GM23338 (cell line): ENCODE results near the gene TNFRSF11A. TPM values are rescaled to one million over a fixed set of nuclear protein-coding genes. Genes with fewer than 3 reads are reported as not detected.

Source experiments
- ATAC-seq: fragments of 200-7000 bp; cut with Tn5 transposase; 3 replicates; pipeline ENCODE4 v1.9.1; 2020
- DNase-seq: peaks from one replicate; pipeline ENCODE4 v3.0.0-alpha.2; 2015; ENCODE audit warnings: low spot score
- H2AFZ ChIP-seq: fragments of 200-600 bp; sonication (generic); 2 replicates; pipeline ENCODE4 v1.8.0; 2016; ENCODE audit warnings: antibody characterized with exemption, mild to moderate bottlenecking, moderate library complexity
- H3F3A ChIP-seq: fragments of 200-600 bp; sonication (generic); replicated peaks from 2 replicates; pipeline ENCODE4 v1.8.0; 2017; ENCODE audit warnings: antibody characterized with exemption, mixed run types, low read depth
- H3K27ac ChIP-seq: fragments of 200-600 bp; sonication (generic); 2 replicates; pipeline ENCODE4 v1.6.1; 2016; ENCODE audit warnings: low read depth
- H3K27me3 ChIP-seq: fragments of 200-600 bp; sonication (generic); 2 replicates; pipeline ENCODE4 v1.8.0; 2016; ENCODE audit warnings: mild to moderate bottlenecking, mixed run types, moderate library complexity; ENCODE audit not compliant: insufficient read depth
- H3K36me3 ChIP-seq: fragments of 200-600 bp; sonication (generic); 2 replicates; pipeline ENCODE4 v1.8.0; 2016; ENCODE audit warnings: mild to moderate bottlenecking; ENCODE audit not compliant: insufficient read depth
- H3K4me1 ChIP-seq: fragments of 200-600 bp; sonication (generic); 2 replicates; pipeline ENCODE4 v1.8.0; 2016; ENCODE audit warnings: mild to moderate bottlenecking, moderate library complexity; ENCODE audit not compliant: insufficient read depth
- H3K4me2 ChIP-seq: fragments of 200-600 bp; sonication (generic); 2 replicates; pipeline ENCODE4 v1.7.1; 2017; ENCODE audit warnings: mixed run types
- H3K4me3 ChIP-seq: fragments of 200-600 bp; sonication (generic); 2 replicates; pipeline ENCODE4 v1.6.1; 2016; ENCODE audit warnings: mixed run types
- H3K79me2 ChIP-seq: fragments of 200-600 bp; sonication (generic); replicated peaks from 2 replicates; pipeline ENCODE4 v1.8.0; 2017; ENCODE audit warnings: mild to moderate bottlenecking; ENCODE audit not compliant: insufficient read depth
- H3K9me2 ChIP-seq: fragments of 200-600 bp; sonication (generic); 2 replicates; pipeline ENCODE4 v1.8.0; 2017; ENCODE audit not compliant: insufficient read depth
- H4K20me1 ChIP-seq: fragments of 200-600 bp; sonication (generic); replicated peaks from 2 replicates; pipeline ENCODE4 v1.8.0; 2017; ENCODE audit warnings: mild to moderate bottlenecking; ENCODE audit not compliant: insufficient read depth
- H3K27ac Mint-ChIP-seq: 2 replicates; pipeline ENCODE4 v1.8.0; 2020; ENCODE audit warnings: inconsistent platforms, mild to moderate bottlenecking, moderate library complexity, mixed read lengths
- H3K27me3 Mint-ChIP-seq: 3 replicates; pipeline ENCODE4 v1.8.0; 2022; ENCODE audit warnings: low read depth, mild to moderate bottlenecking, moderate library complexity, mixed read lengths, inconsistent platforms; ENCODE audit not compliant: insufficient read depth, poor library complexity
- H3K36me3 Mint-ChIP-seq: 3 replicates; pipeline ENCODE4 v1.8.0; 2021; ENCODE audit warnings: low read depth, mild to moderate bottlenecking, inconsistent platforms, moderate library complexity, mixed read lengths
- H3K4me1 Mint-ChIP-seq: 3 replicates; pipeline ENCODE4 v1.8.0; 2020; ENCODE audit warnings: mild to moderate bottlenecking, inconsistent platforms, mixed read lengths
- H3K4me3 Mint-ChIP-seq: 3 replicates; pipeline ENCODE4 v1.8.0; 2021; ENCODE audit warnings: moderate library complexity, mild to moderate bottlenecking, inconsistent platforms, mixed read lengths
- H3K9me3 Mint-ChIP-seq: 3 replicates; pipeline ENCODE4 v1.8.0; 2020; ENCODE audit warnings: moderate library complexity, mild to moderate bottlenecking, inconsistent platforms, mixed read lengths
- EZH2 ChIP-seq: fragments of 200-600 bp; sonication (generic); IDR thresholded peaks from one replicate; pipeline ENCODE4 v1.8.0; 2017; ENCODE audit warnings: antibody characterized with exemption, mild to moderate bottlenecking, low read depth; ENCODE audit not compliant: unreplicated experiment
- EZH2phosphoT487 ChIP-seq: fragments of 200-600 bp; sonication (generic); IDR thresholded peaks from one replicate; pipeline ENCODE4 v1.8.1; 2018; ENCODE audit warnings: antibody characterized with exemption; ENCODE audit not compliant: unreplicated experiment
- polyA plus RNA-seq: library from polyadenylated mRNA; unstranded; fragments of >200 nt; fragmentation: Nextera tagmentation; extraction: Ambion mirVana; gene quantifications from 2 replicates; pipeline ENCODE4 v1.2.1, GENCODE V29; 2016
- total RNA-seq: library from RNA; depleted of rRNA; stranded (reverse); fragments of >200 nt; shearing (Covaris generic); gene quantifications from 2 replicates; pipeline ENCODE4 v1.2.3, GENCODE V29; 2014
- TF ChIP-seq, protein P1 (sequence below): fragments of 250-450 bp; sonication (Bioruptor Pico); IDR thresholded peaks from 2 replicates; pipeline ENCODE4 v1.5.0; 2020; ENCODE audit warnings: mild to moderate bottlenecking, moderate library complexity

TNFRSF11A gene
- total and polyA plus RNA-seq, 2 experiments from 2014 or later = 3.8 to 7.3 TPM

GRCh38 chr18:62426191-62426488, 101.0 kb downstream of the TNFRSF11A start:
- Mint-ChIP-seq H3K36me3 (peaks cover 7% of the 10 kb centered on the region; the same call in 1 of the 3 replicates), H3K27ac (no peak overlapping the region), H3K4me3 (no peak overlapping the region)

More at GRCh38 chr18:62426191-62426488, 101.0 kb downstream of the TNFRSF11A start:
- Mint-ChIP-seq H3K27me3 (peaks cover 1% of the 10 kb centered on the region), H3K9me3 (peaks cover 8% of the 10 kb centered on the region), H3K4me1 (peaks cover 16% of the 10 kb centered on the region)
- no peak for DNase-seq
- no peak overlapping the region for H2AFZ ChIP-seq
- peaks cover 3% of the 10 kb centered on the region; the same call in 1 of the 2 replicates for H3K4me1 ChIP-seq
- no peak overlapping the region for H3K4me3 ChIP-seq
- no peaks in the 10 kb centered on the region for H3F3A ChIP-seq
- H3K36me3 ChIP-seq = no peaks in the 10 kb centered on the region; the same call in 1 of the 2 replicates
- no peak overlapping the region for H3K4me2 ChIP-seq
- H4K20me1 ChIP-seq = no peaks in the 10 kb centered on the region
- no peak for ATAC-seq
- no peaks in the 10 kb centered on the region for H3K79me2 ChIP-seq
- H3K27ac ChIP-seq = no peak overlapping the region
- H3K27me3 ChIP-seq = no peaks in the 10 kb centered on the region
- H3K9me2 ChIP-seq = no peaks in the 10 kb centered on the region
- TF ChIP-seq EZH2phosphoT487 (no peak), EZH2 (no peak)
- TF ChIP-seq, protein P1, sequence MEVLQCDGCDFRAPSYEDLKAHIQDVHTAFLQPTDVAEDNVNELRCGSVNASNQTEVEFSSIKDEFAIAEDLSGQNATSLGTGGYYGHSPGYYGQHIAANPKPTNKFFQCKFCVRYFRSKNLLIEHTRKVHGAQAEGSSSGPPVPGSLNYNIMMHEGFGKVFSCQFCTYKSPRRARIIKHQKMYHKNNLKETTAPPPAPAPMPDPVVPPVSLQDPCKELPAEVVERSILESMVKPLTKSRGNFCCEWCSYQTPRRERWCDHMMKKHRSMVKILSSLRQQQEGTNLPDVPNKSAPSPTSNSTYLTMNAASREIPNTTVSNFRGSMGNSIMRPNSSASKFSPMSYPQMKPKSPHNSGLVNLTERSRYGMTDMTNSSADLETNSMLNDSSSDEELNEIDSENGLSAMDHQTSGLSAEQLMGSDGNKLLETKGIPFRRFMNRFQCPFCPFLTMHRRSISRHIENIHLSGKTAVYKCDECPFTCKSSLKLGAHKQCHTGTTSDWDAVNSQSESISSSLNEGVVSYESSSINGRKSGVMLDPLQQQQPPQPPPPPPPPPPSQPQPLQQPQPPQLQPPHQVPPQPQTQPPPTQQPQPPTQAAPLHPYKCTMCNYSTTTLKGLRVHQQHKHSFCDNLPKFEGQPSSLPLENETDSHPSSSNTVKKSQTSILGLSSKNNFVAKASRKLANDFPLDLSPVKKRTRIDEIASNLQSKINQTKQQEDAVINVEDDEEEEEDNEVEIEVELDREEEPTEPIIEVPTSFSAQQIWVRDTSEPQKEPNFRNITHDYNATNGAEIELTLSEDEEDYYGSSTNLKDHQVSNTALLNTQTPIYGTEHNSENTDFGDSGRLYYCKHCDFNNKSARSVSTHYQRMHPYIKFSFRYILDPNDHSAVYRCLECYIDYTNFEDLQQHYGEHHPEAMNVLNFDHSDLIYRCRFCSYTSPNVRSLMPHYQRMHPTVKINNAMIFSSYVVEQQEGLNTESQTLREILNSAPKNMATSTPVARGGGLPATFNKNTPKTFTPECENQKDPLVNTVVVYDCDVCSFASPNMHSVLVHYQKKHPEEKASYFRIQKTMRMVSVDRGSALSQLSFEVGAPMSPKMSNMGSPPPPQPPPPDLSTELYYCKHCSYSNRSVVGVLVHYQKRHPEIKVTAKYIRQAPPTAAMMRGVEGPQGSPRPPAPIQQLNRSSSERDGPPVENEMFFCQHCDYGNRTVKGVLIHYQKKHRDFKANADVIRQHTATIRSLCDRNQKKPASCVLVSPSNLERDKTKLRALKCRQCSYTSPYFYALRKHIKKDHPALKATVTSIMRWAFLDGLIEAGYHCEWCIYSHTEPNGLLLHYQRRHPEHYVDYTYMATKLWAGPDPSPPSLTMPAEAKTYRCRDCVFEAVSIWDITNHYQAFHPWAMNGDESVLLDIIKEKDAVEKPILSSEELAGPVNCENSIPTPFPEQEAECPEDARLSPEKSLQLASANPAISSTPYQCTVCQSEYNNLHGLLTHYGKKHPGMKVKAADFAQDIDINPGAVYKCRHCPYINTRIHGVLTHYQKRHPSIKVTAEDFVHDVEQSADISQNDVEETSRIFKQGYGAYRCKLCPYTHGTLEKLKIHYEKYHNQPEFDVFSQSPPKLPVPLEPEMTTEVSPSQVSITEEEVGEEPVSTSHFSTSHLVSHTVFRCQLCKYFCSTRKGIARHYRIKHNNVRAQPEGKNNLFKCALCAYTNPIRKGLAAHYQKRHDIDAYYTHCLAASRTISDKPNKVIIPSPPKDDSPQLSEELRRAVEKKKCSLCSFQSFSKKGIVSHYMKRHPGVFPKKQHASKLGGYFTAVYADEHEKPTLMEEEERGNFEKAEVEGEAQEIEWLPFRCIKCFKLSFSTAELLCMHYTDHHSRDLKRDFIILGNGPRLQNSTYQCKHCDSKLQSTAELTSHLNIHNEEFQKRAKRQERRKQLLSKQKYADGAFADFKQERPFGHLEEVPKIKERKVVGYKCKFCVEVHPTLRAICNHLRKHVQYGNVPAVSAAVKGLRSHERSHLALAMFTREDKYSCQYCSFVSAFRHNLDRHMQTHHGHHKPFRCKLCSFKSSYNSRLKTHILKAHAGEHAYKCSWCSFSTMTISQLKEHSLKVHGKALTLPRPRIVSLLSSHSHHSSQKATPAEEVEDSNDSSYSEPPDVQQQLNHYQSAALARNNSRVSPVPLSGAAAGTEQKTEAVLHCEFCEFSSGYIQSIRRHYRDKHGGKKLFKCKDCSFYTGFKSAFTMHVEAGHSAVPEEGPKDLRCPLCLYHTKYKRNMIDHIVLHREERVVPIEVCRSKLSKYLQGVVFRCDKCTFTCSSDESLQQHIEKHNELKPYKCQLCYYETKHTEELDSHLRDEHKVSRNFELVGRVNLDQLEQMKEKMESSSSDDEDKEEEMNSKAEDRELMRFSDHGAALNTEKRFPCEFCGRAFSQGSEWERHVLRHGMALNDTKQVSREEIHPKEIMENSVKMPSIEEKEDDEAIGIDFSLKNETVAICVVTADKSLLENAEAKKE (CRISPR knock-in tag) = no peak
